Adrenal gland (tissue), 5 donors: ENCODE measurements around the gene SLC48A1.

ENCODE experiments used
- CTCF ChIP-seq, 6 experiments: fragments of 450-650 bp in 4 of 6; fragments of 200-600 bp in 2 of 6; sonication (generic) in 1 of 6; IDR thresholded peaks; 1 replicate in 5 of 6; 2 replicates in 1 of 6; pipeline versions ENCODE4 v1.5.1 to v1.8.0; 2016 to 2021; ENCODE audit warnings: antibody characterized with exemption in 6 of 6, mild to moderate bottlenecking in 2 of 6, moderate library complexity in 1 of 6
- POLR2A ChIP-seq, 2 donors: fragments of 450-650 bp; IDR thresholded peaks; one replicate each; pipeline ENCODE4 v1.6.1; 2017; ENCODE audit warnings: antibody characterized with exemption in 2 of 2, mild to moderate bottlenecking in 2 of 2, moderate library complexity in 1 of 2
- donor health status: DM: no; HTN: no; CAD: no.

- TF ChIP-seq CTCF (IDR thresholded peaks at IDR 0.05) (no peak), POLR2A (IDR thresholded peaks at IDR 0.05) (no peak)
Measured at GRCh38 chr12:47739979-47740378, 33.1 kb upstream of the SLC48A1 start.
